WI38 (cell line): ENCODE results near the gene CACNA1I.

ENCODE experiments used
- H3K4me3 ChIP-seq: 2 replicates; pipeline ENCODE4 v1.5.1; 2011; ENCODE audit warnings: low read depth, mild to moderate bottlenecking, control low read depth, low read length
- TF ChIP-seq, protein P1 (sequence below): IDR thresholded peaks from 2 replicates; pipeline ENCODE4 v1.5.1; 2012; ENCODE audit warnings: low read depth, mild to moderate bottlenecking, control low read depth, low read length

The CACNA1I gene

DNA sequence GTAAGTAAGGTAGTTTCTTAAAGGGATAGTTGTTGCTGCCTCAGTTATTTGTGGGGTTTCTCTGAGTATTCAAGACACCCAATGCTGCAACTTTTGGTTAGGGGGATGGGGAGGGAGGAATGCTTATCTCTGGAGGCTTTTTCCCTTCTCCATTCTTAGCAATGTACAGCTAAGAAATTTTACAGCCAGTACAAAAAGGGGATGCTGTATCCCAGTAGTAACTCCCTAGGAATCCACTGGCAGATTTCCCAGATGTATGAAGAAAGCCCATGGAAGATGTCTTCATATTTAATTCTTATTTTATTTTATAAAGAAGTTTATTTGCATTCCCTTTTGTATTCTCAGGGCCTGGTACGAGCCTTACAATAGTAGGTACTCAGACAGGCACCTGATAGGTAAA lies 168.2 kb downstream of the CACNA1I start:
- H3K4me3 ChIP-seq, result no peak overlapping the region
- TF ChIP-seq, protein P1, sequence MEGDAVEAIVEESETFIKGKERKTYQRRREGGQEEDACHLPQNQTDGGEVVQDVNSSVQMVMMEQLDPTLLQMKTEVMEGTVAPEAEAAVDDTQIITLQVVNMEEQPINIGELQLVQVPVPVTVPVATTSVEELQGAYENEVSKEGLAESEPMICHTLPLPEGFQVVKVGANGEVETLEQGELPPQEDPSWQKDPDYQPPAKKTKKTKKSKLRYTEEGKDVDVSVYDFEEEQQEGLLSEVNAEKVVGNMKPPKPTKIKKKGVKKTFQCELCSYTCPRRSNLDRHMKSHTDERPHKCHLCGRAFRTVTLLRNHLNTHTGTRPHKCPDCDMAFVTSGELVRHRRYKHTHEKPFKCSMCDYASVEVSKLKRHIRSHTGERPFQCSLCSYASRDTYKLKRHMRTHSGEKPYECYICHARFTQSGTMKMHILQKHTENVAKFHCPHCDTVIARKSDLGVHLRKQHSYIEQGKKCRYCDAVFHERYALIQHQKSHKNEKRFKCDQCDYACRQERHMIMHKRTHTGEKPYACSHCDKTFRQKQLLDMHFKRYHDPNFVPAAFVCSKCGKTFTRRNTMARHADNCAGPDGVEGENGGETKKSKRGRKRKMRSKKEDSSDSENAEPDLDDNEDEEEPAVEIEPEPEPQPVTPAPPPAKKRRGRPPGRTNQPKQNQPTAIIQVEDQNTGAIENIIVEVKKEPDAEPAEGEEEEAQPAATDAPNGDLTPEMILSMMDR, result no peak
